Fibroblast of lung (primary cell): ENCODE data around the gene JARID2. TPM values are rescaled to one million over a fixed set of nuclear protein-coding genes. Genes with fewer than 3 reads are reported as not detected.

ENCODE experiments used
- DNase-seq, 2 donors: peaks; one replicate each; pipeline versions ENCODE4 v3.0.0 to v3.0.0-alpha.2; 2010; ENCODE audit warnings: low read depth in 2 of 2
- H2AFZ ChIP-seq: 2 replicates; pipeline ENCODE4 v1.5.1; 2012; ENCODE audit warnings: low read length, control low read depth, inconsistent platforms
- H3K27ac ChIP-seq: 2 replicates; pipeline ENCODE4 v1.5.1; 2011; ENCODE audit warnings: low read length, control low read depth; ENCODE audit not compliant: insufficient read depth
- H3K27me3 ChIP-seq: 2 replicates; pipeline ENCODE4 v1.5.1; 2011; ENCODE audit warnings: mild to moderate bottlenecking, low read length; ENCODE audit not compliant: control insufficient read depth, insufficient read depth
- H3K36me3 ChIP-seq: 2 replicates; pipeline ENCODE4 v1.5.1; 2011; ENCODE audit warnings: low read length; ENCODE audit not compliant: control insufficient read depth, insufficient read depth
- H3K4me1 ChIP-seq: 2 replicates; pipeline ENCODE4 v1.5.1; 2011; ENCODE audit warnings: low read length; ENCODE audit not compliant: control insufficient read depth, insufficient read depth; ENCODE audit errors: extremely low read depth
- H3K4me2 ChIP-seq: 2 replicates; pipeline ENCODE4 v1.5.1; 2011; ENCODE audit warnings: low read length, control low read depth; ENCODE audit not compliant: insufficient read depth; ENCODE audit errors: extremely low read depth
- H3K4me3 ChIP-seq, 4 experiments: fragments of 200-600 bp in 1 of 4; sonication (generic) in 1 of 4; replicated peaks in 1 of 4; 2 replicates each; pipeline ENCODE4 v1.5.1; 2011 to 2016; ENCODE audit warnings: low read length in 4 of 4, low read depth in 3 of 4, mild to moderate bottlenecking in 3 of 4, control low read depth in 2 of 4, inconsistent platforms in 1 of 4, mixed read lengths in 1 of 4; ENCODE audit not compliant: insufficient read depth in 1 of 4; ENCODE audit errors: control extremely low read depth in 1 of 4
- H3K79me2 ChIP-seq: 2 replicates; pipeline ENCODE4 v1.5.1; 2012; ENCODE audit warnings: mild to moderate bottlenecking, low read length, inconsistent platforms; ENCODE audit not compliant: control insufficient read depth, insufficient read depth
- H3K9ac ChIP-seq: 2 replicates; pipeline ENCODE4 v1.5.1; 2011; ENCODE audit warnings: mild to moderate bottlenecking, low read length, control low read depth; ENCODE audit not compliant: insufficient read depth
- H3K9me3 ChIP-seq: 2 replicates; pipeline ENCODE4 v1.5.1; 2012; ENCODE audit warnings: low read depth, low read length; ENCODE audit not compliant: control insufficient read depth, insufficient read depth
- H4K20me1 ChIP-seq: 2 replicates; pipeline ENCODE4 v1.5.1; 2011; ENCODE audit warnings: low read length; ENCODE audit not compliant: control insufficient read depth, insufficient read depth; ENCODE audit errors: extremely low read depth
- CTCF ChIP-seq, 2 donors: IDR thresholded peaks in 1 of 2; conservative IDR thresholded peaks in 1 of 2; 1 replicate in 1 of 2; 2 replicates in 1 of 2; pipeline ENCODE4 v1.5.1; 2011 to 2012; ENCODE audit warnings: low read length in 2 of 2, control low read depth in 1 of 2, inconsistent platforms in 1 of 2, low read depth in 1 of 2, mild to moderate bottlenecking in 1 of 2
- EZH2 ChIP-seq: IDR thresholded peaks from 2 replicates; pipeline ENCODE4 v1.5.1; 2012; ENCODE audit warnings: low read length, control low read depth, mild to moderate bottlenecking; ENCODE audit errors: missing control alignments
- polyA plus RNA-seq, 2 donors: library from polyadenylated mRNA; depleted of rRNA in 1 of 2; stranded (reverse) in 1 of 2; unstranded in 1 of 2; fragments of >200 nt; gene quantifications; 2 replicates each; pipeline ENCODE4 v1.2.1, GENCODE V29; 2011 to 2012; ENCODE audit warnings: missing spikeins in 1 of 2
- total RNA-seq: library from RNA; depleted of rRNA; stranded (reverse); fragments of >200 nt; gene quantifications from 2 replicates; pipeline ENCODE4 v1.2.1, GENCODE V29; 2014

JARID2 gene
- total and polyA plus RNA-seq, 2 donors (not counting 1 experiment from before 2014, with no cell fraction given): 5.0 to 8.2 TPM

GRCh38 chr6:15470746-15471145 lies 224.9 kb downstream of the JARID2 start:
- TF ChIP-seq CTCF (conservative IDR thresholded peaks at IDR 0.05 in 1 of 2, IDR thresholded peaks at IDR 0.05 in 1 of 2; ENCODE audit: low read depth in 1 of 2, low read length in 2 of 2) (no peak), EZH2 (no peak)
- H4K20me1 ChIP-seq: no peaks in the 10 kb centered on the region

GRCh38 chr6:15472621-15473020 lies 226.8 kb downstream of the JARID2 start:
- no peak overlapping the region for H2AFZ ChIP-seq
- no peak overlapping the region for H3K4me2 ChIP-seq
- no peak overlapping the region for H3K9ac ChIP-seq
- H3K27me3 ChIP-seq: no peaks in the 10 kb centered on the region
- no peak for DNase-seq
- no peaks in the 10 kb centered on the region for H4K20me1 ChIP-seq
- H3K4me1 ChIP-seq: peaks cover 20% of the 10 kb centered on the region
- H3K36me3 ChIP-seq: peaks cover 2% of the 10 kb centered on the region
- no peaks in the 10 kb centered on the region for H3K9me3 ChIP-seq
- TF ChIP-seq EZH2 (no peak), CTCF (conservative IDR thresholded peaks at IDR 0.05 in 1 of 2, IDR thresholded peaks at IDR 0.05 in 1 of 2; ENCODE audit: low read depth in 1 of 2, low read length in 2 of 2) (no peak)
- H3K27ac ChIP-seq: no peak overlapping the region
- no peak overlapping the region for H3K4me3 ChIP-seq
- H3K79me2 ChIP-seq: no peaks in the 10 kb centered on the region

More at GRCh38 chr6:15470746-15471145, 224.9 kb downstream of the JARID2 start:
- DNase-seq: no peak
- no peaks in the 10 kb centered on the region for H3K79me2 ChIP-seq
- no peak overlapping the region for H3K4me3 ChIP-seq
- H2AFZ ChIP-seq: no peak overlapping the region
- no peak overlapping the region for H3K9ac ChIP-seq
- H3K36me3 ChIP-seq: peaks cover 2% of the 10 kb centered on the region
- H3K4me1 ChIP-seq: peaks cover 12% of the 10 kb centered on the region
- no peak overlapping the region for H3K27ac ChIP-seq
- H3K4me2 ChIP-seq: no peak overlapping the region
- H3K27me3 ChIP-seq: no peaks in the 10 kb centered on the region
- H3K9me3 ChIP-seq: no peaks in the 10 kb centered on the region

GRCh38 chr6:15473174-15473573 lies 227.3 kb downstream of the JARID2 start:
- peaks cover 20% of the 10 kb centered on the region for H3K4me1 ChIP-seq
- H3K9me3 ChIP-seq: no peaks in the 10 kb centered on the region
- H3K4me2 ChIP-seq: no peak overlapping the region
- H3K4me3 ChIP-seq: no peak overlapping the region
- no peak for DNase-seq
- TF ChIP-seq EZH2 (no peak), CTCF (conservative IDR thresholded peaks at IDR 0.05 in 1 of 2, IDR thresholded peaks at IDR 0.05 in 1 of 2; ENCODE audit: low read depth in 1 of 2, low read length in 2 of 2) (no peak)
- H3K27ac ChIP-seq: no peak overlapping the region
- H3K79me2 ChIP-seq: no peaks in the 10 kb centered on the region
- no peaks in the 10 kb centered on the region for H3K27me3 ChIP-seq
- H2AFZ ChIP-seq: no peak overlapping the region
- H3K36me3 ChIP-seq: peaks cover 2% of the 10 kb centered on the region
- H4K20me1 ChIP-seq: no peaks in the 10 kb centered on the region
- H3K9ac ChIP-seq: no peak overlapping the region
